Measurements from ENCODE around the gene RNASEH2A. TPM values are rescaled to one million over a fixed set of nuclear protein-coding genes. Genes with fewer than 3 reads are reported as not detected.

The RNASEH2A gene
- total RNA-seq (1 to 10 TPM; 2.9 to 7.2 TPM), polyA plus RNA-seq (1 to 10 TPM; 1.6 to 3.3 TPM)
- long read RNA-seq, donor 1, transcript RNASEH2A-201 (8 exons, 2,753 nt): major isoform, 14 of 14 reads
- long read RNA-seq, donor 1, partial matches to known transcripts: 0 of 14 reads
- long read RNA-seq, donor 1, other reads (novel, unspliced or antisense): 0 of 14 reads
- long read RNA-seq, donor 2, partial matches to known transcripts: 0 of 4 reads
- long read RNA-seq, donor 2, other reads (novel, unspliced or antisense): 1 of 4 reads

DNA sequence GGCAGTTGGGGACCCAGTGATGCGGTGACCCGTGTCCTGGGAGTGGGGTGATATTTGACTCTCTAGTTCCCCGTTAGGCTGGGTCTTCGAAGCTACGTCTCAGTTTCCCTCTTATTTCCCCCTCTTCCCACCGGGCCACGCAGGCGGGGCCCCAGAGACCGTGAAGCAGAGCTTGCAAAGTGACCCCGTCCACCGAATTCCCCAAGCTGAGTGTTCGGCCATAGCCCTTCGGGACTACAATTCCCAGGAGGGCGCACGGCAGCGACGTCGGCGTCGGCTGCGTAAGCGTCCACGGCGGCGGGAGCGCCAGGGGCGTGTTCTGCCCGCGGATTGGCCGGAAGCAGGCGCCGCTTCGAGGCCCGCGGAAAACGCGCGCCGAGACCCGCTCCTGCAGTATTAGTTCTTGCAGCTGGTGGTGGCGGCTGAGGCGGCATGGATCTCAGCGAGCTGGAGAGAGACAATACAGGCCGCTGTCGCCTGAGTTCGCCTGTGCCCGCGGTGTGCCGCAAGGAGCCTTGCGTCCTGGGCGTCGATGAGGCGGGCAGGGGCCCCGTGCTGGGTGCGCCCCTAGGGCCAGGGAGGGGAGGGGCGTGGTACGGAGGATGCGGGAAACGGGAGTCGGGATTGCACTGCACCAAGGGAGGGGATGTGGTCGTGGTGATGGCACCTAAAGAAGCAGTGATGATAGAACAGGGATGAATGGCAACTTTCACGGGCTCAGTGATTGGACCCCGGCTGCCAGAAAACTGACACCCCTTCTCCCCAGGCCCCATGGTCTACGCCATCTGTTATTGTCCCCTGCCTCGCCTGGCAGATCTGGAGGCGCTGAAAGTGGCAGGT lies at the start of gene RNASEH2A:
RNASEH2A (plus strand) TSS at position 343 of the 840 bp plus-strand sequence; CDS start at position 433, 90 bp downstream.
- WGBS, 2 donors: 4% methylated on average over 55 to 66 of the region's 66 CpGs
- ATAC-seq (ENCODE audit: low FRiP score) (peak; percentile 89), DNase-seq (peak; percentile 94 to 97)
- Histone ChIP-seq H3K27ac (ENCODE audit: low read depth in 1 of 2, low read length in 2 of 2) (no peak within 1 kb of the TSS), H3K4me3 (ENCODE audit: low read length in 2 of 2) (peak within 1 kb of the TSS; percentile 7 to 10), H3K9me3 (ENCODE audit: control insufficient read depth, low read length) (no peaks in the 10 kb centered on the region), H3K36me3 (ENCODE audit: control insufficient read depth in 1 of 2, insufficient read depth in 2 of 2, low read length in 1 of 2) (no peaks in the 10 kb centered on the region), H3K27me3 (ENCODE audit: control insufficient read depth in 1 of 2, insufficient read depth in 2 of 2, low read length in 1 of 2) (no peaks in the 10 kb centered on the region), H3K4me1 (ENCODE audit: control insufficient read depth in 1 of 2, insufficient read depth in 2 of 2, low read length in 2 of 2) (no peaks in the 10 kb centered on the region)
- intact Hi-C loops (cut with DNase I): loop anchor here (5.0 kb wide), 3 partner anchors 34 to 124 kb away; partner anchors contain the start of gene DHPS (in 1 of the 2)

DNA sequence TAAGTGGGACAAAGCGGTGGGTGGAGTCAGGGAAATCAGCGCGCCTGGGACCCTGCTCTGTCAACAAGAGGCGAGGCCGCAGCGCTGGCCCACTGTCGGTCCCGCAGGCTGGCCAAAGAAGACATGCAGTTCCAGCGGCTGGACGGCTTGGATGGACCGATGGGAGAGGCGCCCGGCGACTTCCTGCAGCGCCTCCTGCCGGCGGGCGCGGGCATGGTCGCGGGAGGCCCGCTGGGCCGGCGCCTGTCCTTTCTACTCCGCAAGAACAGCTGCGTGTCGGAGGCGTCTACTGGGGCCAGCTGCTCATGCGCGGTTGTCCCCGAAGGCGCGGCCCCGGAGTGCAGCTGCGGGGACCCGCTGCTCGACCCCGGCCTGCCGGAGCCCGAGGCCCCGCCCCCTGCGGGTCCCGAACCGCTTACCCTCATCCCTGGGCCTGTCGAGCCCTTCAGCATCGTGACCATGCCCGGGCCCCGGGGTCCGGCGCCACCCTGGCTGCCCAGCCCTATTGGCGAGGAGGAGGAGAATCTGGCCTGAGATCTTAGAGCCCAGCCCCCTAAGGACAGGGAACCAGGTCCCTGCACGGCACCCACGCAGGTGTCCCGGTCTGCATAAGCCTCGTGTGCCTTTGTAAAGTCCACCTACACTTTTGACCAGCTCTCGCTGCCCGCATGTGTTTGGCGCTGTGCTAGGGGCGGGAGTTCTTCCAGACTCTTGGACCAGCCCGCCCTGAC lies 48.7 kb upstream of the RNASEH2A start:
- peak; percentile 83 to 91 for DNase-seq
- Histone ChIP-seq H3K4me1 (ENCODE audit: control insufficient read depth in 1 of 2, insufficient read depth in 2 of 2, low read length in 2 of 2) (no peaks in the 10 kb centered on the region), H3K36me3 (ENCODE audit: control insufficient read depth in 1 of 2, insufficient read depth in 2 of 2, low read length in 1 of 2) (no peaks in the 10 kb centered on the region), H3K27me3 (ENCODE audit: control insufficient read depth in 1 of 2, insufficient read depth in 2 of 2, low read length in 1 of 2) (no peaks in the 10 kb centered on the region), H3K9me3 (ENCODE audit: control insufficient read depth, low read length) (no peaks in the 10 kb centered on the region), H3K27ac (ENCODE audit: low read depth in 1 of 2, low read length in 2 of 2) (no peak overlapping the region), H3K4me3 (ENCODE audit: low read length in 2 of 2) (no peak overlapping the region)
- WGBS, 2 donors: 3% methylated on average over 50 to 60 of the region's 60 CpGs
- intact Hi-C loops (cut with DNase I): no loop called here
- ATAC-seq (ENCODE audit: low FRiP score): peak; percentile 84

DNA sequence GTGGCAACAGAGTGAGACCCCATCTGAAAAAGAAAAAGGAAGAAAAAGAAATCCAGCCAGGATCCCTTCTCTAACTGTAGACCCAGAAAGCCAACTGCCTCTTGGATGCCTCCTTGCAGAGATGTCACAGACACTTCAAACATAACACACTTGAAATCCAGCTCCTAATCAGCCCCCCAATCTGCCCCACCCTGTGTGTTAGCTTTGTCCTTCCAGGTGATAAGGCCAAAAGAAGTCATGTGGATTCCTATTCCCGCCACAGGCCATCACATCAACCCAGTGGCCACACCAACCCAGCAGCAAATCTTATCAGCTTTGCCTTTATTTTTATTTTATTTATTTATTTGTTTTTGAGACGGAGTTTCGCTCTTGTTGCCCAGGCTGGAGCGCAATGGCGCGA lies 46.7 kb upstream of the RNASEH2A start:
- no peak for ATAC-seq (ENCODE audit: low FRiP score)
- H3K4me1 ChIP-seq (ENCODE audit: control insufficient read depth in 1 of 2, insufficient read depth in 2 of 2, low read length in 2 of 2): no peaks in the 10 kb centered on the region
- peaks cover 0 to 2% of the 10 kb centered on the region in 2 donors for H3K36me3 ChIP-seq (ENCODE audit: control insufficient read depth in 1 of 2, insufficient read depth in 2 of 2, low read length in 1 of 2)
- DNase-seq: no peak
- H3K27ac ChIP-seq (ENCODE audit: low read depth in 1 of 2, low read length in 2 of 2): no peak overlapping the region
- no peaks in the 10 kb centered on the region for H3K27me3 ChIP-seq (ENCODE audit: control insufficient read depth in 1 of 2, insufficient read depth in 2 of 2, low read length in 1 of 2)
- intact Hi-C loops (cut with DNase I): loop anchor here (1.0 to 5.0 kb wide), 3 partner anchors 38 to 88 kb away; partner anchors contain the start of genes PRDX2 (in 1 of the 2) and THSD8 (in 1 of the 2)
- H3K9me3 ChIP-seq (ENCODE audit: control insufficient read depth, low read length): no peaks in the 10 kb centered on the region
- H3K4me3 ChIP-seq (ENCODE audit: low read length in 2 of 2): no peak overlapping the region
- WGBS, 2 donors: 84 to 92% methylated on average over 6 of the region's 6 CpGs

DNA sequence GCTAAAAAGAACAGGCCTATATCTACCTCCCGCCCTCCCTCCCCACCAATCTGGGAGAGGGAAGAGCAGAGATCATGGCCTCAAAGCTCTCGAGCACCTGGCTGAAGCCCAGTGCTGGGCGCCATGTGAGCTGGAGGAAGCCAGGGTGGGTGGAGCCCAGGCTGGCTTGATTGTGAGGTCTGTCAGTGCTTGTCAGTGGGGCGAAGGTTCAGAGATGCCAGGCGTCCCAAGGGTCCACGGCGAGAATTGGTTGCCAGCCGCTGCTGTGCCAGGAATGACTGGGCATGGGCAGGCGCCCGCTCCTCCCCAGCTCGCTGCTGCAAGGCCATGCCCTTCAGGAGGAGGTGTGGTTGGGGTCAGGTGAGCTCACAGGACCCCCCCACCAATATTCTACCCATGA lies 43.3 kb upstream of the RNASEH2A start:
- Histone ChIP-seq H3K4me1 (ENCODE audit: control insufficient read depth in 1 of 2, insufficient read depth in 2 of 2, low read length in 2 of 2) (no peaks in the 10 kb centered on the region), H3K27me3 (ENCODE audit: control insufficient read depth in 1 of 2, insufficient read depth in 2 of 2, low read length in 1 of 2) (no peaks in the 10 kb centered on the region)

DNA sequence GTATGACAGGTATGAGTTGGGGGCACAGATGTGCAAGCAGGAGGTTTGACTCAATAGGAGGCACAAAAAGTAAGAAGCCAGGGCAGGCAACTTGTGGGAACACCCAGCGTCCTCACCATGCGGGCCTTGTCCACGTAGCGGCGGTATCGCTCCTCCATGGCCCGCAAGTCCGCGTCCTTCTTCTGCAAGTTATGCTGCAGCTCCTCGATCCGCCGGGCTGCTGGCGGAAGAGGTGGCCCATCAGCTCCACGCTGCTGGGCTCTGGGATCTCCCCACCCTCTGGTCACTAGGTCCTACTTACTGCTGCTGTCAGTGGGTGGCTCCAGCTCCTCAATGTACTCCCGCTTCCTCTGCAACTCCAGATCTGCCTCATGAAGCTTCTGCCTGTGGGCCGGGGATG lies 41.7 kb upstream of the RNASEH2A start:
- Histone ChIP-seq H3K4me1 (ENCODE audit: control insufficient read depth in 1 of 2, insufficient read depth in 2 of 2, low read length in 2 of 2) (no peaks in the 10 kb centered on the region), H3K36me3 (ENCODE audit: control insufficient read depth in 1 of 2, insufficient read depth in 2 of 2, low read length in 1 of 2) (peaks cover 0 to 2% of the 10 kb centered on the region in 2 donors), H3K27me3 (ENCODE audit: control insufficient read depth in 1 of 2, insufficient read depth in 2 of 2, low read length in 1 of 2) (no peaks in the 10 kb centered on the region), H3K4me3 (ENCODE audit: low read length in 2 of 2) (no peak overlapping the region), H3K9me3 (ENCODE audit: control insufficient read depth, low read length) (no peaks in the 10 kb centered on the region), H3K27ac (ENCODE audit: low read depth in 1 of 2, low read length in 2 of 2) (no peak overlapping the region)
- 96 to 97% methylated on average over 16 of the region's 16 CpGs for WGBS, 2 donors
- ATAC-seq (ENCODE audit: low FRiP score): no peak
- no peak for DNase-seq
- intact Hi-C loops (cut with DNase I): loop anchor here (2.0 to 5.0 kb wide), 3 partner anchors 33 to 82 kb away; partner anchors contain the start of genes PRDX2 (in 1 of the 2) and THSD8 (in 1 of the 2)

More for the DNA sequence above, 43.3 kb upstream of the RNASEH2A start:
- DNase-seq (no peak), ATAC-seq (ENCODE audit: low FRiP score) (no peak)
- intact Hi-C loops (cut with DNase I): loop anchor here (5.0 kb wide), 2 partner anchors 34 to 39 kb away; partner anchors contain the start of genes PRDX2 (in 1 of the 2) and THSD8 (in 1 of the 2)
- WGBS, 2 donors: 73 to 86% methylated on average over 11 of the region's 11 CpGs
- Histone ChIP-seq H3K36me3 (ENCODE audit: control insufficient read depth in 1 of 2, insufficient read depth in 2 of 2, low read length in 1 of 2) (peaks cover 0 to 2% of the 10 kb centered on the region in 2 donors), H3K9me3 (ENCODE audit: control insufficient read depth, low read length) (no peaks in the 10 kb centered on the region), H3K27ac (ENCODE audit: low read depth in 1 of 2, low read length in 2 of 2) (no peak overlapping the region), H3K4me3 (ENCODE audit: low read length in 2 of 2) (no peak overlapping the region)

DNA sequence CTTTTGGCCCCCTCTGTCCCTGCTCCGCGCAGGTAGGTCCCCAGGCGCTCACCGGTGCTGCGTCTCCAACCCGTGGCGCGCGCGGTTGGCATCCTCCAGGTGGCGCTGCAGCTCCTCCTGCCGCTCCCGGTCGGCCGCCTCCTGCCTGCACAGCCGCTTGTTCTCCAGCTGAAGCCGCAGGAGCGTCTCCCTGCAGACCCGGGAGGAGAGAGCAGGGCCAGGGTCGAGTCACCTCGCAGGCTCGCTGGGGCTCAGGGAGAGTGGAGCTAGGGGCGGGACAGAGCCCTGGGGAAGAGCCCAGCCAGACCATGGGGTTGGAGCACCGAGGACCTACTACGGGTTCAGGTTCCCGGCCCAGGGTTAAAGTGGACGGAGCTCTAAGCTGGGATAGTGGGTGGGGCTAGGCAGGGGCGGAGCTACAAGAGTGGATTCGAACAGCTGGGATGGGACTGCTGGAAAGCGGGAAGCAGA lies 40.3 kb upstream of the RNASEH2A start:
- Histone ChIP-seq H3K4me1 (ENCODE audit: control insufficient read depth in 1 of 2, insufficient read depth in 2 of 2, low read length in 2 of 2) (no peaks in the 10 kb centered on the region), H3K9me3 (ENCODE audit: control insufficient read depth, low read length) (no peaks in the 10 kb centered on the region), H3K36me3 (ENCODE audit: control insufficient read depth in 1 of 2, insufficient read depth in 2 of 2, low read length in 1 of 2) (peaks cover 0 to 2% of the 10 kb centered on the region in 2 donors), H3K4me3 (ENCODE audit: low read length in 2 of 2) (no peak overlapping the region), H3K27ac (ENCODE audit: low read depth in 1 of 2, low read length in 2 of 2) (no peak overlapping the region), H3K27me3 (ENCODE audit: control insufficient read depth in 1 of 2, insufficient read depth in 2 of 2, low read length in 1 of 2) (no peaks in the 10 kb centered on the region)
- 35 to 63% methylated on average over 30 of the region's 30 CpGs for WGBS, 2 donors
- intact Hi-C loops (cut with DNase I): no loop called here
- peak; percentile 85 to 92 for DNase-seq
- peak; percentile 84 for ATAC-seq (ENCODE audit: low FRiP score)

DNA sequence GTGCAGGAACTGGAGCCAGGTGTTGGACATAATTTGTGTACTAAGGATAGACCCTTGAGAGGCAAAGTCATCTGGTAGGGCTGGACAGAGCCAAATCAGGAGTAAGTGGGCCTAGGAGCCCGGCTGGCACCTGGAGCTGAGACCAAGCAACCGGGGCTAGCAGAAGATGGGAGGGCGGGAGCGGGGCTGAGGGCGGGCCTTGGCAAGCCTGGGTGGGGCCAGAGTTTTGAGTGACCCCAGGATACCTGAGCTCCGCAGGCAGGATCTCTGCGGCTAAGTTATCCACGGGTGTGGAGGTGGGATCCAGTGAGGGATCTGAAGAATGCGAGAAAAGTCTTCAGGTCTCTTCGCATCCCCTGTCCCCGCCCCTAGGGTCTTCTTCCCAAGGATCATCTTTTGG lies 39.2 kb upstream of the RNASEH2A start:
- H3K27ac ChIP-seq (ENCODE audit: low read depth in 1 of 2, low read length in 2 of 2): no peak overlapping the region
- ATAC-seq (ENCODE audit: low FRiP score) (no peak), DNase-seq (no peak)
- 90 to 92% methylated on average over 11 of the region's 11 CpGs for WGBS, 2 donors
- no peak overlapping the region for H3K4me3 ChIP-seq (ENCODE audit: low read length in 2 of 2)
- no peaks in the 10 kb centered on the region for H3K4me1 ChIP-seq (ENCODE audit: control insufficient read depth in 1 of 2, insufficient read depth in 2 of 2, low read length in 2 of 2)
- no peaks in the 10 kb centered on the region for H3K27me3 ChIP-seq (ENCODE audit: control insufficient read depth in 1 of 2, insufficient read depth in 2 of 2, low read length in 1 of 2)
- intact Hi-C loops (cut with DNase I): no loop called here
- H3K36me3 ChIP-seq (ENCODE audit: control insufficient read depth in 1 of 2, insufficient read depth in 2 of 2, low read length in 1 of 2): peaks cover 0 to 2% of the 10 kb centered on the region in 2 donors
- no peaks in the 10 kb centered on the region for H3K9me3 ChIP-seq (ENCODE audit: control insufficient read depth, low read length)

DNA sequence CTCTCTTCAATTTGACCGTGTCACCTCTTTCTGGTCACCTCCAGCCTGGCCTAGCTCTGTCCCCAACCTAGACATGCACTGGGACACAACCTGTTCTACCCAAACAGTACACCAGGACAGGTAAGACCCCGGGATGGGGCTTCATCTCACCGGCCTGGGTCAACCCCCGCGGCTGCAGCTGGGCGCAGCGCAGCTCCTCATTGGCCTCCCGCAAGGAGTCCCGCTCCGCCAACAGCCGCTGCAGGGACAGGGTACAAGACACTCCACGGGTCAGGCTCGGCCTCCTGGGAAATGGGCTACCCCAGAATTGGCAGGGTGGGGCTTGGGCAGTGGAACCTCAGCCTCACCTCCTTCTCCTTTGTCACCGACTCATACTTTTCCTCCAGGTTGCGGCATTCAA lies 38.7 kb upstream of the RNASEH2A start:
- Histone ChIP-seq H3K9me3 (ENCODE audit: control insufficient read depth, low read length) (no peaks in the 10 kb centered on the region), H3K36me3 (ENCODE audit: control insufficient read depth in 1 of 2, insufficient read depth in 2 of 2, low read length in 1 of 2) (peaks cover 0 to 2% of the 10 kb centered on the region in 2 donors), H3K4me3 (ENCODE audit: low read length in 2 of 2) (no peak overlapping the region), H3K4me1 (ENCODE audit: control insufficient read depth in 1 of 2, insufficient read depth in 2 of 2, low read length in 2 of 2) (no peaks in the 10 kb centered on the region), H3K27ac (ENCODE audit: low read depth in 1 of 2, low read length in 2 of 2) (no peak overlapping the region), H3K27me3 (ENCODE audit: control insufficient read depth in 1 of 2, insufficient read depth in 2 of 2, low read length in 1 of 2) (no peaks in the 10 kb centered on the region)
- intact Hi-C loops (cut with DNase I): no loop called here
- no peak for DNase-seq
- 94% methylated on average over 15 of the region's 15 CpGs for WGBS, 2 donors
- ATAC-seq (ENCODE audit: low FRiP score): no peak

Data from aorta (tissue), 5 donors.